GM12891 (cell line): ENCODE measurements around the gene PCGF3.

ENCODE experiments used
- POLR2A ChIP-seq: IDR thresholded peaks from 2 replicates; pipeline ENCODE4 v1.6.1; 2011; ENCODE audit warnings: low read depth, low read length, control low read depth
- POLR2AphosphoS5 ChIP-seq: IDR thresholded peaks from 2 replicates; pipeline ENCODE4 v1.6.1; 2011; ENCODE audit warnings: low read depth, low read length, control low read depth

- no peak for TF ChIP-seq POLR2A
- TF ChIP-seq POLR2AphosphoS5: no peak
Observed at GRCh38 chr4:712916-713632, 7.4 kb downstream of the PCGF3 start.
